HepG2 (cell line): ENCODE measurements around the gene FCN3.

Source experiments
- ASH2L ChIP-seq: fragments of 300-600, 200-600 bp; sonication (generic); IDR thresholded peaks from 2 replicates; pipeline ENCODE4 v1.7.0; 2017; ENCODE audit warnings: low read depth, mild to moderate bottlenecking, moderate library complexity, mixed read lengths, low read length; ENCODE audit not compliant: insufficient read length
- EZH2 ChIP-seq: conservative IDR thresholded peaks from 2 replicates; pipeline ENCODE4 v1.6.1; 2012; ENCODE audit warnings: mild to moderate bottlenecking, low read depth, low read length, moderate library complexity
- MXI1 ChIP-seq: IDR thresholded peaks from 3 replicates; pipeline ENCODE4 v1.6.1; 2012; ENCODE audit warnings: low read depth, low read length, inconsistent platforms, borderline replicate concordance
- ZNF331 ChIP-seq: sonication (generic); formaldehyde crosslinking; IDR thresholded peaks from 2 replicates; pipeline ENCODE4 v1.4.0; 2020; ENCODE audit warnings: missing genetic modification reagents

GRCh38 chr1:27346991-27347624 lies 27.5 kb downstream of the FCN3 start:
- TF ChIP-seq ZNF331 (CRISPR knock-in tag) (no peak), MXI1 (no peak), ASH2L (no peak), EZH2 (no peak)
